ENCODE measurements around the gene GPR25.
A peak's percentile ranks its signal among the peaks of the same experiment; 100 is the strongest.

Gene GPR25, protein sequence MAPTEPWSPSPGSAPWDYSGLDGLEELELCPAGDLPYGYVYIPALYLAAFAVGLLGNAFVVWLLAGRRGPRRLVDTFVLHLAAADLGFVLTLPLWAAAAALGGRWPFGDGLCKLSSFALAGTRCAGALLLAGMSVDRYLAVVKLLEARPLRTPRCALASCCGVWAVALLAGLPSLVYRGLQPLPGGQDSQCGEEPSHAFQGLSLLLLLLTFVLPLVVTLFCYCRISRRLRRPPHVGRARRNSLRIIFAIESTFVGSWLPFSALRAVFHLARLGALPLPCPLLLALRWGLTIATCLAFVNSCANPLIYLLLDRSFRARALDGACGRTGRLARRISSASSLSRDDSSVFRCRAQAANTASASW

DNA sequence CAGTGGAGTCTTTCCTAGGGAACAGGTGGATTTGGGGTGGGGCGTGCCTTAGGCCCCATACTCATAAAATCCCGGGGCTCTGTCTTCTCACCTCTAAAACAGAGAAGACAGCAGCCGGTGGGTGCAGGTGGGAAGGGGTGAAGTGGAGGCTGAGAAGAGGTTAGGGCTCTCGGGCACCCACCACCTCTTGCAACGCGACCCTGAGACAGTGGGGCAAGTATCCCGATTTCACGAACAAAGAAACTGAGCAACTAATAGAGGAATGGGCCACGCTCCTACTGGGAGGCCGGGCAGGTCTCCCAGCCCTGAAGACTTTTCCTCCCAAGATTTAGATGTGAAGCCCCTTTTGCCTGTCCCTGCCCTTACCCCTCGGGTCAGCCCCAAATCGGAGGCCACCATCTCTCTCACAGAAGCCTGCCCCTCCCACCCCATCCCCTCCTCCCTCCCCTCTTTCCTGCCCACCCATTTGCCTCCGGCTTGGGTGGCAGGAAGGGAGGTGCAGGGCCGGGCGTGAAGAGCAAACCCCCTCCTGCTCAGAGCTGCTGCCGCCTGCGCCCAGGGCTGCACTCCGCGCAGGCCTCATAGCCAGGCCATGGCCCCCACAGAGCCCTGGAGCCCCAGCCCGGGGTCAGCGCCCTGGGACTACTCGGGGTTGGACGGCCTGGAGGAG is at the start of gene GPR25:
Gene GPR25, plus strand, starts transcription at position 536 of the 670 bp plus-strand sequence. Its CDS starts 57 bp downstream, at position 593.
- FAIRE-seq: no peak

DNA sequence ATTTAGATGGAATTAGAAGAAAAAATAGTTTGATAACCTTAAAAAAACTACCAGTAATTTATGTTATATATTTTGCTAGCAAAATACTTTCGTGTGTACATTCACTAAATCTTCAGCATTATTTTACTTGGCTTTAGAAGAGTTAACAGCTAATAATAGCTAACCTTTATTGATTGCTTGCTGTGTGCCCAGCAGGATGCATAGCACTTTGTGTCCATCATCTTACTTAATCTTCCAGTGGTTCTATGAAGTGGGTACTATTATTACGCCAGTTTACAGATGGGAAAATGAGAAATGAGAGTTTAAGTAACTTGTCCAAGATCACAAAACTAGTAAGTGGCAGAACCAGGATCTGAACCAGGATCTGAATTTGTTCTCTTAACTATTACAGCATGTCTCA is 41.7 kb upstream of the GPR25 start:
- peak; percentile 78 for FAIRE-seq

DNA sequence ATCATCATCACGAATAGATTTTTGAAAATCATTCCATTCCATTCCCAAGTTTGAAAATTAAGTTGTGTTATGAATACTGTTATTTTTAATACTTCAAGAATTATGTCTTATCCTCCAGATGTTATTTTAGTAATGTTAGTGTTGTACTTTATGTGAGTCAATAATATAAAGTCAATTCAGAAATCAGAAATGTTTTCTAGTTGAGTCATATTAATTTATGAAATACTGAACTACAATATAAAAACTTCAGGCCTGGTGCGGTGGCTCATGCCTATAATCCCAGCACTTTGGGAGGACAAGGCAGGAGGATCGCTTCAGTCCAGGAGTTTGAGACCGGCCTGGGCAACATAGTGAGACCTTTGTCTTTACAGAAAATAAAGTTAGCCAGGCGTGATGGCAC is 38.4 kb upstream of the GPR25 start:
- FAIRE-seq: no peak

DNA sequence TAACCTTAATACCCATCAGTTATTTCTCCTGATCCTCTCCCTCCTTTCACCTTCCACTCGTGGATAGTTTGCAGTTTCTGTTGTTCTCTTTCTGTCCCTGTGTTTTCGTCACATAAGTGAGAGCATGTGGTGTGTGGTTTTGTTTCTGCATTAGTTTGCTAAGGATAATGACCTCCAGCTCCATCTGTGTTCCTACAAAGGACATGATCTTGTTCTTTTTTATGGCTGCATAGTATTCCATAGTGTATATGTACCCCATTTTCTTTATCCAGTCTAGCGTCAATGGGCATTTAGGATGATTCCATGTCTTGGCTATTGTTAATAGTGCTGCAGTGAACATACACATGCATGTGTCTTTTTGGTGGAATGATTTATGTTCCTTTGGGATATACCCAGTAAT is 36.6 kb upstream of the GPR25 start:
- no peak for FAIRE-seq

DNA sequence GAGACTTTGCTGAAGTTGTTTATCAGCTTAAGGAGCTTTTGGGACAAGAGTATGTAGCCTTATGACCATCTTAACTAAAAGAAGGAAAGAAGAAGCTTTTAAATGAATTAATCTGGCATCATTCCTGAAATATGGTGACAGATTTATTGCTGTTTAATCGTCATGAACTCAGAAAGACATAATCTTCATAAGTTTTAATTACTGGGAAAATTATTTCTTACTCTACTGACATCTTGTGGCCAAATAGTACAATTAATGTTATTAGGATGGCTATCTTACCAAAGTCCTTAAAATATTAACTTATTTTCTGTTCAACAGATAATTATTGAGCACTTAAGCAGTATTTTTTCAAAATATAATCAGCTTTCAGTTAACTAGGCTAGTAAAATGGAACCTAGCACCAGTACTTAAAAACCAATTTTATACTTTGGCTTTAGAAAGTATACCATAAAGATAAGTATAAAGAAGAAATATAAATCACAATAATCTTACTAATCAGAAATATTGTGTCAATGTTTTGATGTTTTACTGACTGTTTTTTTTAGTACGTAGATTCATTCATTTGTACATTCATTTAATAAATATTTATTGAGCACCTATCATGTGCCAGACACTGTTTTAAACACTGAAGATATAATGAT is 34.7 kb upstream of the GPR25 start:
- peak; percentile 79 for FAIRE-seq

DNA sequence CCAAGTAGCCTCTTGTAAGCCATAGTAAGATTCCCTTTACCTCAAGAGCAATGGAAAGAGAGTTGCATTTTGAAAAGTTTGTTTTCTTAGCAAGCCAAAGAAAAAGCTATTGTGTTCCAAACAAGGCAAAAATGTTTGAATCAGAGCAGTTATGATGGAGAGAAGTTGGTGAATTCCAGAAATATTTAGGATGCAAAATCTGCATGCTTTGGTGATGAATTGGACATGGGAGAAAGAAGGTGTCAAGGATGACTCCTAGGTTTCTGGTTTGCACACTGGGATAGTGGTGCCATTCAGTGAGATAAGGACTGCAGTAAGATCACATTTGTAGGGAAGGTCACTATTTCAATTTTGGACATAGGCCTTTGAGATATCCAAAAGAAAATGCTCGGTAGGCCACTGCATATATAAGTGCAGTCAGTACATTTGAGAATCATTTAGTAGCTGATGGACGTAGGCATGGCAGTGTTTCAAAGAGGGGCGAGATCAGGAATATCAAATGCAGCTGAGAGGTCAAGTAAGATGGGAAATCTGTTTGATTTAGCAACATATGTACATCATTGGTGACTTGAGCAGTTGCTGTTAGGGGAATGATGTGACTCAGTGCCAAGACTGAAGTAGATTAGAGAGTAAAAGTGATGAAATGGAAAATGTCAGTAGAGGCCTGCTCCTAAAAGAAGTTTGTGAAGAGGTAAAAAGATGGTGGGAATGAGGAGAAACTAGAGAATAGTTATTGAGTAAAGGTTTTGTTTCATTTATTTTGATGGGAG is 33.9 kb upstream of the GPR25 start:
- no peak for FAIRE-seq

DNA sequence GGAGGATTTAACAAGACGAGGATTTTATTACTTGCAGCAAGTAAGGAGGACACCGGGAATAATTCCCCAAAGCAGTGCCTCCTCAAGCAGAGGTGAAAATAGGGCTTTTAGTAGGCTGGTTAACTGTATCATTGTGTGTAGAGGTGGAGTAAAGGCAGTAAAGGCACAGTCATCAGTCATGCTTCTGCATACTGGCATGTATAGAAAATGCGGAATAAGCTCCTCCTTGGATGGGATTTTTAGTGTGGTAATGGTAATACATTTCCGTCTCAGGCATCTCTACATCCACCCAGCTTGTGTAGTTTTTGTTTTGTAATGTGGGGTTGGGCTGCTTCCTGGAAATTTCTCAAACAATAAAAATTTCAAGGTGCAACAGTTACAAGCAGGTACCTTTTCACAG is 27.4 kb upstream of the GPR25 start:
- FAIRE-seq: no peak

DNA sequence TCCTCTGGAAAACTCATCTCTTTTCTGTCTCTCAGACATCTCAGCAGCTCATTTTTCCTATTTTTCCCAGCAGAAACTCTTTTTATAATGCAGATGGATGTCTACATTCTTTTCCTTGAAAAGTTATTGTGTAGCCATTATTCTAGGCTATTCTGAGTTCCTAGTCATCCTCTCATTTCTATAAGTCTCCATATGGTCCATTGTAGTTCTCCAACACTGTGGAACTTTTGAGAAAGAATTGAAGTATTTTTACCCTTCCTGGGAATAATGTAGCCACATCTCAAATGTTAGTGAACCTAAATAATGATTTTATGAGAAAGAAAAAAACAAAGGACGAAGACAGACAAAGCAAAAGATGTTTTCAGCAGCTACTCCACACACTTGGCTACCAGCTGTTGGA is 26.4 kb upstream of the GPR25 start:
- no peak for FAIRE-seq

DNA sequence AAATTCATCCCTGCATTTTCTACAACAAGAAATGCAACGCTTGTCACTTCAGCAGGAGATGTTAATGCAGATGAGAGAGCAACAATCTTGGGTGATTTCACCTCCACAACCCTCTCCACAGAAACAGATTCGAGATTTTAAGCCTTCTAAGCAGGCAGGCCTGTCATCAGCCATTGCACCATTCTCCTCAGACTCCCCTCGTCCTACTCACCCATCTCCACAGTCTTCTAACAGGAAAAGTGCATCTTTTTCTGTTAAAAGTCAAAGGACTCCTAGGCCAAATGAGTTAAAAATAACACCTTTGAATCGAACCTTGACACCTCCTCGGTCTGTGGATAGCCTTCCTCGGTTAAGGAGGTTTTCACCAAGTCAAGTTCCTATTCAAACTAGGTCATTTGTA is 23.4 kb upstream of the GPR25 start:
- FAIRE-seq: no peak

DNA sequence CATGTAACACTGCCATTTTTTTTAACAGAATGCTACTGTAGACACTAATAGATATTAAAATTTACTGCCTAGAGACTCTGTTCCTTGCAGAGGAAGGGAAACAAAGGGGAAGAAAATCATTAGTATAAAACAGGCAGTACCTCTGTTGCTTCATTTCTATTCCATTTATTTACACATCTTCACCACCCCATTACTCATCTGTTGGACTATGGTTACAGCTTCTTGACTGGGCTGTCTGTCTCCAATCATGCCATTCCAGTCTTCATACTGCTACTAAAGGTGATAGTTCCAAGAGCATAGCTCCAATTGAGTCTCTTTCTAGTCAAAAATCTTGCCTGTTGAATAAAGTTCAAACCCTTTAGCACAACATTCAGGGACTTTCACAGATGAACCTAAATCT is 22.2 kb upstream of the GPR25 start:
- no peak for FAIRE-seq

DNA sequence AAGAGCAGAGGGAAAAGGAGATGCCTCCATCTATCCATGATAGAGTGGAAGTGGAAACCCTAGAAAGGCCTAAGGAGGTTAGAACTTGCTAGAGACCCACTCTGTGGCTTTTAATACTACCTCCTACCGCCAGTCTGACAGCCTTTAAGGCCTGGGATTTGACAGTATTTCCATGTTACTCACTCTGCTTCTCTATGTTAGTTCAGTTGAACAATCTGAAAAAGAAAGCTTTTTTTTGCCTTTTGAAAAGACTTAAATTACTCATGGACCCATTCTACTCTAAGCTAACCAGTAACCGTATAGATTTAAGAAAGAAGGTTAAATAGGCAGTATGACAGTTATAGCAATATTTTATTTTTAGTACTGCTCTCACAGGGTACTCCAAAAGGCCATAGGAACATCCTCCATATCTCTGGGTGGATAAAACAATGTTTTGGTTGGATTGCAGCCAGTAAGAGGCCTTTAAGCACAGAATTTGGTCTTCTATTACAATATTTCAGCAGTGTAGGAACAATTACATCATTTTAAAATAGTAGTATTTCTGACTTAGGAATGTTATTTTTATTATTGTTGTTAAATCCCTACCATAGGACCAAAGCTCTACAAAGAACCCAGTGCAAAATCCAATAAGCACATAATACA is 15.9 kb upstream of the GPR25 start:
- FAIRE-seq: no peak

DNA sequence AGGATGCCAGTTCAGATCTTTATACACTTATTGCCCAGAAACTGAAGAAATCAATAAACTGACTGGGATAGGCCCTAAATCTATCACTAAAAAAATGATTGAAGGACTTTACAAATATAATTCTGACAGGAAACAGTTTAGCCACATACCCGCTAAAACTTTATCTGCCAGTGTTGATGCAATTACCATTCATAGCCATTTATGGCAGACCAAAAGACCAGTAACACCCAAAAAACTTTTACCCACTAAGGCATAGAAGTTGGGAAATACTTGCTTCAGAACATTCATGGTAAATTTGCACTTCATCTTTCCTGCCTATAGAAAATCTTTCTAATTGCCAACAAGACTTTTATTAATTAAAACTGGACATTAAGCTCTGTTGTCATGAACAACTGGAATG is 15.0 kb upstream of the GPR25 start:
- no peak for FAIRE-seq

DNA sequence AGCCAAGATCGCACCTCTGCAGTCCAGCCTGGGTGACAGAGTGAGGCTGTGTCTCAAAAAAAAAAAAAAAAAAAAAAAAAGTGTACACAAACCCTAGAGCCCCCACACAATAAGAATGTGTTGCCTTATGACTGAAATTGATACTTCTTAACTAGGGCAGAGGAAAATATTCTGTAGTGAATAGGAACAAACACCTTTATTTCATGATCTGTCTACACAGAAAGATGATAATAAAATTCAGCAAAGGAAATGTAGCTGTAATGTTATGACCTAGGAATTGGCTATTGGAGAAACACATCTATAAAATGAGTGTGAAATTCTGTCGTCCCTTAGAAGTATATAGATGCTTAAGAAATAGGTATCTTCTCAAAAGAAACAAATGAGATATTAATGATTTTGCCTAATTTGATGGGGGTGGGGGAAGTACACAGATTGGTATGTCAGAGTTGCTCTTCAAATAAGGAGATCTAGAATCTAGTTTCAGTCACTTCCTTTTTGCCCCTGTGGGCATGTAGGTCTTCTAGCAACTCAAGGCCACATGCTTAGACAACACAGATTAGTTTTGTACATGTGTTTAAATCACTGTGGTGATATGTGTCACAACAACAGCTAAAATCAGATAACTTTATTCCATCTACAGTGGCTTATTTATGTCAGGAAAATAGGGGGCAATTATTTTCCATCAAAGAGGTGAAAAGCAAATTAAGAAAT is 10.7 kb upstream of the GPR25 start:
- no peak for FAIRE-seq

DNA sequence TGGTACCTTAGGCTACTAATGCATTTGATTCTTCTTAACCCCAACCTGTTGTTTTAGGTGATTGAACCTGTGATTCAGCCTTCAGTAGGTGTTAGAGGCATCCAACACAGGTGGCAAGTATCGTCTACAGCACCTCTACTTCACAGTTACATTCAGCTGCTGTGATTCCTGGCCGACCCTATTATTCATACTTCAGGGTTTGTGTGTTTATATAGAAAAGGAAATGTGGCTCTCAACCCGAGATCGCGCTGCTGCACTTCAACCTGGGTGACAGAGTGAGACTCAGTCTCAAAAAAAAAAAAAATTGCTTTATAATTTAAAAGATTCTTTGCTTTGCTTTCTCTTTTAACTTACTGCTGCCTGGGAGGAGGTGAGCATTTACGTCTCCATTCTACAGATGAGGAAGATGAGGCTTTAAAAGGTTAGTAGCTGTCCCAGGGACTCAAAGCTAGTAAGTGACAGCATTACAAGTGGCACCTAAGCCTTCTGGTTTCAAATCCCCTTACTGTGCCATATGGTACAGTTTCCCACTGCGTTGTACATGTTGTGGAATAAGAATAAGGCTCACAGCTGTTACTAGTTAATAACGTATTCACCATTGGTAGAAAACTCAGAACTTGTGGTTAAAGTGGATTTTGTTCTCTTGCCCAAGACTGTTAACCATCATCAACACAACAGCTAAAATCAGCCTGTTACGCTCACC is 9.9 kb upstream of the GPR25 start:
- no peak for FAIRE-seq

DNA sequence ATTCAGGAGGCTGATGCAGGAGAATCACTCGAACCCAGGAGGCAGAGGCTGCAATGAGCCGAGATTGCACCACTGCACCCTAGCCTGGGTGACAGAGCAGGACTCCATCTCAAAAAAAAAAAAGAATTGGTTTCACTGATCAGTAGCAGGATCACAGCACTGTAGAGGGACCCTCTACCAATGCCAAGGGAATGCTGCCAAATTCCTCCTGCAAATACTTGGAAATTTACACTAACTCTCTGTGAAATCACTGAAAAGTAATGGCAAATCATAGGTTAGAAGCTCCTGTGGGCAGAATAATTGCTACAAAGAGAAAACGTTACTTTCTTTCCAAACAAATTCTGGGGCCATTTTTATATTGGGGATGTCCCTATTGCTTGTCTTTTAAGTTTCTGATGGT is 6.7 kb upstream of the GPR25 start:
- FAIRE-seq: no peak

DNA sequence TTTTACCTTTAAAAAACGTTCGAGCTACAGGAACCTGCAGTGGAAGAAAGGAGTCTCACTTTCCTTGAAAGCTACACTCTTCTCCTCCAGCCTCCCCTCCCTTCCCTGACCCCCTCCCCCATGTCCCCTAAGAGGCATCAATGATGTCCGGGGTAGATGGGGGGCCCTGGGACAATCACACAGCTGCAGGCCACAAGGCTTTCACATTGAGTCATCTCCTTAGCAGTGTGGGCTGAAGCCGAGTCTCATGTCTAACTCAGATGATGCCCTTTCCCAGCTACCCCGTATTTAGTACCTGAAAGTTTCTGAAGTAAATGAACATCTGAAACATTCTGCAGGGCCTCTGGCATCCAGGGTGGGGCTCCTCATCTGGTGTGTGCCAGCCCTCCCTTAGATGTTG is 6.3 kb upstream of the GPR25 start:
- no peak for FAIRE-seq

DNA sequence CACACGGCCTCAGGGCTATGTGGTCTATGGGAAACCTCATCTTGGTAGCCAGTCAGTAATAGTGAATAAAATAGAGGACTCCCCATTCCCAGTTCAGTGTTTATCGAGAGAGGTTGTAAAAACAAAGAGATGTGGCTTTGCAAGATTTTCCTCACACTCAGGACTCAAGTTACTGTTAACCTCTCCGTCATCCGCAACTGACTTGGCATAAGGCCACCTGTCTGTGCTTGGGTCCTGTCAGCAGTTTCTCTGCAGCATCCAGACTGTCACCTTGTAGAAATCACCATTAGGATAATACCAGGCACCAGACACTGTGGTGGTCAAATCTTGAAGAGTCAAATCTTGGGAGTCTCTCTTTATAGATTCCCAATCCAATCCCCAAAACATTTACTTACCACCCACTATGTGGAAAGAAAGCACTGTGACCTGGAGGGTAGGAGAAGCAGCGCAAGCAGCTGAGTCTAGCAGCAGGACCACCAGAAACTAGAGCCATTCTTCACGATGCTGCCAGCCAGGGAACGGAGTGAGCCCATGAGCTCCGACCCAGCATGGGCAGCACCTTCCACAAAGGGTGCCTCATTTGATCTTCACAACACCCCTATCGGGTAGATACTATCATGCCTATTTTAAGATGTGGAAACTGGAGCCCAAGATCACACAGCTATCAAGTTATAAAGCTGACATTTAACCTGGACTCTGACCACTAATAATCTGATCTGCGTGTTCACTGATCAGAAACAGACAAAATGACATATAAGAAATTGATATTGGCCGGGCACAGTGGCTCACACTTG is 5.6 kb upstream of the GPR25 start:
- FAIRE-seq: no peak

DNA sequence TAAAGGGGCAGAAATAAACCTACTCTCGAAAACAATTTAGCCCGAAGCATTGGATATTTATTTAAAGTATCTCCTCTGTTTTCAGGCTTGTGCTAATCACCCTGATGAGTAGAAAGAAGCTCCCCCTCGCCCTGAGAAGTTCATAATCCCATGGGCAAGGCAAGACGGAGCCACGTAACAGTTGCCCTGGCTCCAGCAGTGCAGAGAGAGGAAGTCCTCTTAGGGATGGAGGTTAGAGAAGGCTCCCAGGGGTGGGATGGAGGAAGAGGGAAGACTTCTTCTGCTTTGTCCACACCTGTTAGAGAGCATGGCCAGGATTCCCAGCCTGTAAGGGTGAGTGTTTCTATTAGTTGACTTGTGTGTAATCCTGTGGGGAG is 3.4 kb upstream of the GPR25 start:
- FAIRE-seq: no peak

DNA sequence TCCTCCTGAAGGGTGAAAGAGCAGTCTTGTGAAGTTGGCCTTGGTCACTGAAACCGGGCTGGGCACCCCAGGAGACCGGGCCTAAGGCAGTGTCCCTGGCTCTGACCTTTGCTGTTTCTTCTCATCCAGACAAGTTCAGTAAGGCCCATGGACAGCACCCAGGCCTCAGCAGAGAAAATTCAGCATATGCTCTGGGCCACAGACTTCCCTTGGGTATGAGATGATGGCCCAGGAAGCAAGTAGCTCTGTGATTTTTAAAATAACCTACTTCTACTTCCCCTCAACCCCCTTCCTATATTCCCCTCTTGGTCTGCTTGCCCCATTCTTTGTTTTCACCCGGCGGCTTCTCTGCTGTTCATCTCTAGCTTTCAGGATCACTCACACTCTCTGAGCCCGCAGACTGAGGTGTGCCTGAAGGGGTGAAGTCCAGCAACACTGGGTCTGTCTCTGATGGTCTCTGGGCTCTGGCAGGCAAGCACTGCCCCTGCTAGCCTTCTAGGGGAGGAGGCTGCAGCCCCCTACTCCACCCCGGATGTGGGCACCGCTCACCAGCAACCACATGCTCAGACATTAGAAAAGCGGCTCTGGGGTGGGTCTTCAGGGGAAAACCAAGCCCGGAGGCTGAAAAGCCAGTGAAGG is 2.9 kb upstream of the GPR25 start:
- FAIRE-seq: no peak

DNA sequence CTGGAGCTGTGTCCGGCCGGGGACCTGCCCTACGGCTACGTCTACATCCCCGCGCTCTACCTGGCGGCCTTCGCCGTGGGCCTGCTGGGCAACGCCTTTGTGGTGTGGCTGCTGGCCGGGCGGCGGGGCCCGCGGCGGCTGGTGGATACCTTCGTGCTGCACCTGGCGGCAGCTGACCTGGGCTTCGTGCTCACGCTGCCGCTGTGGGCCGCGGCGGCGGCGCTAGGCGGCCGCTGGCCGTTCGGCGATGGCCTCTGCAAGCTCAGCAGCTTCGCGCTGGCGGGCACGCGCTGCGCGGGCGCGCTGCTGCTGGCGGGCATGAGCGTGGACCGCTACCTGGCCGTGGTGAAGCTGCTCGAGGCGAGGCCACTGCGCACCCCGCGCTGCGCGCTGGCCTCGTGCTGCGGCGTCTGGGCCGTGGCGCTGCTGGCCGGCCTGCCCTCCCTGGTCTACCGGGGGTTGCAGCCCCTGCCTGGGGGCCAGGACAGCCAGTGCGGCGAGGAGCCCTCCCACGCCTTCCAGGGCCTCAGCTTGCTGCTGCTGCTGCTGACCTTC is 412 bp downstream of the GPR25 start:
- no peak for FAIRE-seq

Measured in G401.6 (cell line).